Thymus (tissue), 11 donors: ENCODE results near the gene PZP. TPM values are rescaled to one million over a fixed set of nuclear protein-coding genes. Genes with fewer than 3 reads are reported as not detected.

Source experiments
- DNase-seq, 9 donors: peaks; one replicate each; pipeline ENCODE4 v3.0.0-alpha.2; 2013; ENCODE audit warnings: low spot score in 9 of 9, low read depth in 6 of 9, missing footprints in 1 of 9
- H3K27ac ChIP-seq, 2 donors: one replicate each; pipeline ENCODE4 v1.5.1; 2013; ENCODE audit warnings: control low read depth in 1 of 2, low read depth in 1 of 2, low read length in 1 of 2, mild to moderate bottlenecking in 1 of 2, moderate library complexity in 1 of 2
- H3K27me3 ChIP-seq, 2 donors: one replicate each; pipeline ENCODE4 v1.5.1; 2013; ENCODE audit warnings: low read length in 1 of 2; ENCODE audit not compliant: control insufficient read depth in 2 of 2, insufficient read depth in 1 of 2
- H3K36me3 ChIP-seq, 2 donors: one replicate each; pipeline ENCODE4 v1.5.1; 2013; ENCODE audit warnings: low read length in 1 of 2, mild to moderate bottlenecking in 1 of 2, moderate library complexity in 1 of 2; ENCODE audit not compliant: control insufficient read depth in 2 of 2, insufficient read depth in 2 of 2
- H3K4me1 ChIP-seq, 2 donors: one replicate each; pipeline ENCODE4 v1.5.1; 2013; ENCODE audit warnings: low read length in 2 of 2; ENCODE audit not compliant: control insufficient read depth in 2 of 2, insufficient read depth in 2 of 2
- H3K4me3 ChIP-seq, 2 donors: one replicate each; pipeline ENCODE4 v1.5.1; 2013; ENCODE audit warnings: low read length in 2 of 2, control low read depth in 1 of 2, mild to moderate bottlenecking in 1 of 2
- H3K9me3 ChIP-seq, 2 donors: one replicate each; pipeline ENCODE4 v1.5.1; 2013; ENCODE audit warnings: low read length in 1 of 2, mild to moderate bottlenecking in 1 of 2; ENCODE audit not compliant: control insufficient read depth in 2 of 2, insufficient read depth in 1 of 2
- WGBS: extraction: QIAGEN DNeasy Blood & Tissue Kit; methylation state at CpG from one replicate; pipeline ENCODE4 v1.1.7; 2013; 5-methylcytosine and 5-hydroxymethylcytosine counted together
- polyA plus RNA-seq: library from polyadenylated mRNA; stranded (reverse); fragments of 200-250 nt; gene quantifications from one replicate; pipeline ENCODE4 v1.2.3, GENCODE V29; 2013
- total RNA-seq: library from RNA; stranded (reverse); fragments of 120-200 nt; gene quantifications from one replicate; pipeline ENCODE4 v1.2.4, GENCODE V29; 2013
- donor health status: healthy.

The PZP gene
- total and polyA plus RNA-seq, 2 donors = 0.14 to 0.21 TPM

- peaks cover 0 to 9% of the 10 kb centered on the region in 2 donors for H3K9me3 ChIP-seq
- no peaks in the 10 kb centered on the region for H3K4me1 ChIP-seq
- H3K36me3 ChIP-seq = no peaks in the 10 kb centered on the region
- no peak overlapping the region for H3K27ac ChIP-seq
- no peak overlapping the region for H3K4me3 ChIP-seq
- H3K27me3 ChIP-seq = no peaks in the 10 kb centered on the region
- no peak for DNase-seq
- 95% methylated on average over 14 of the region's 14 CpGs for WGBS
Measured at GRCh38 chr12:9123781-9124382, 84.3 kb downstream of the PZP start.

GRCh38 chr12:9122091-9122609 is 86.0 kb downstream of the PZP start:
- no peaks in the 10 kb centered on the region for H3K36me3 ChIP-seq
- no peak overlapping the region for H3K27ac ChIP-seq
- no peak for DNase-seq
- H3K4me3 ChIP-seq = no peak overlapping the region
- H3K27me3 ChIP-seq = no peaks in the 10 kb centered on the region
- H3K9me3 ChIP-seq = no peaks in the 10 kb centered on the region
- 93% methylated on average over 3 of the region's 3 CpGs for WGBS
- H3K4me1 ChIP-seq = no peaks in the 10 kb centered on the region

GRCh38 chr12:9120487-9121184 is 87.6 kb downstream of the PZP start:
- no peak for DNase-seq
- WGBS = 88% methylated on average over 10 of the region's 10 CpGs
- H3K4me3 ChIP-seq = no peak overlapping the region
- no peak overlapping the region for H3K27ac ChIP-seq
- no peaks in the 10 kb centered on the region for H3K36me3 ChIP-seq
- no peaks in the 10 kb centered on the region for H3K9me3 ChIP-seq
- H3K4me1 ChIP-seq = no peaks in the 10 kb centered on the region
- H3K27me3 ChIP-seq = no peaks in the 10 kb centered on the region

- H3K9me3 ChIP-seq = no peaks in the 10 kb centered on the region
- H3K27me3 ChIP-seq = no peaks in the 10 kb centered on the region
- H3K36me3 ChIP-seq = no peaks in the 10 kb centered on the region
- no peak overlapping the region for H3K27ac ChIP-seq
- 32% methylated on average over 3 of the region's 3 CpGs for WGBS
- peak in 3 of 9 donors; percentile 8 to 35 (median 14) for DNase-seq
- H3K4me1 ChIP-seq = no peaks in the 10 kb centered on the region
- H3K4me3 ChIP-seq = no peak overlapping the region
Measured at GRCh38 chr12:9118158-9118557, 90.0 kb downstream of the PZP start.

GRCh38 chr12:9115731-9116559 is 92.2 kb downstream of the PZP start, which contains the start of gene A2M:
TSS of gene A2M (minus strand) at chr12:9115919. CDS start at chr12:9115849, 70 bp downstream.
- H3K27ac ChIP-seq = peak within 1 kb of the TSS in 1 of 2 donors; percentile 15
- no peaks in the 10 kb centered on the region for H3K9me3 ChIP-seq
- WGBS = 84% methylated on average over 9 of the region's 9 CpGs
- no peak within 1 kb of the TSS for H3K4me3 ChIP-seq
- no peaks in the 10 kb centered on the region for H3K36me3 ChIP-seq
- H3K27me3 ChIP-seq = no peaks in the 10 kb centered on the region
- no peak for DNase-seq
- H3K4me1 ChIP-seq = no peaks in the 10 kb centered on the region

- no peak overlapping the region for H3K27ac ChIP-seq
- no peaks in the 10 kb centered on the region for H3K4me1 ChIP-seq
- no peaks in the 10 kb centered on the region for H3K27me3 ChIP-seq
- no peak overlapping the region for H3K4me3 ChIP-seq
- no peaks in the 10 kb centered on the region for H3K9me3 ChIP-seq
- no peaks in the 10 kb centered on the region for H3K36me3 ChIP-seq
- DNase-seq = no peak
Measured at GRCh38 chr12:9114946-9115345, 93.2 kb downstream of the PZP start.

- Histone ChIP-seq H3K4me3 (no peak overlapping the region), H3K27ac (no peak overlapping the region), H3K36me3 (no peaks in the 10 kb centered on the region), H3K4me1 (no peaks in the 10 kb centered on the region), H3K9me3 (no peaks in the 10 kb centered on the region), H3K27me3 (no peaks in the 10 kb centered on the region)
- WGBS = 98% methylated on average over 1 of the region's 1 CpG
- DNase-seq = no peak
Measured at GRCh38 chr12:9113987-9114309, 94.2 kb downstream of the PZP start.

GRCh38 chr12:9113296-9113986 is 94.8 kb downstream of the PZP start:
- WGBS = 83% methylated on average over 7 of the region's 7 CpGs
- no peaks in the 10 kb centered on the region for H3K9me3 ChIP-seq
- H3K4me3 ChIP-seq = no peak overlapping the region
- H3K27me3 ChIP-seq = no peaks in the 10 kb centered on the region
- no peaks in the 10 kb centered on the region for H3K4me1 ChIP-seq
- H3K36me3 ChIP-seq = no peaks in the 10 kb centered on the region
- DNase-seq = no peak
- H3K27ac ChIP-seq = no peak overlapping the region
